Endometrium (tissue), 2 donors: ENCODE results near the gene ZNF500.
"Not testable (repeated sequence)": the region's sequence is repeated elsewhere in the genome, so short reads cannot be mapped to it uniquely, and the experiment has no call there.

Experiments used
- FAIRE-seq: peaks from 2 replicates; lab custom pipeline; 2012; peaks lifted over from hg19 to GRCh38; lab: Jason Lieb, UNC
- donor health status: control.
- donor health status: control.

The ZNF500 gene

DNA sequence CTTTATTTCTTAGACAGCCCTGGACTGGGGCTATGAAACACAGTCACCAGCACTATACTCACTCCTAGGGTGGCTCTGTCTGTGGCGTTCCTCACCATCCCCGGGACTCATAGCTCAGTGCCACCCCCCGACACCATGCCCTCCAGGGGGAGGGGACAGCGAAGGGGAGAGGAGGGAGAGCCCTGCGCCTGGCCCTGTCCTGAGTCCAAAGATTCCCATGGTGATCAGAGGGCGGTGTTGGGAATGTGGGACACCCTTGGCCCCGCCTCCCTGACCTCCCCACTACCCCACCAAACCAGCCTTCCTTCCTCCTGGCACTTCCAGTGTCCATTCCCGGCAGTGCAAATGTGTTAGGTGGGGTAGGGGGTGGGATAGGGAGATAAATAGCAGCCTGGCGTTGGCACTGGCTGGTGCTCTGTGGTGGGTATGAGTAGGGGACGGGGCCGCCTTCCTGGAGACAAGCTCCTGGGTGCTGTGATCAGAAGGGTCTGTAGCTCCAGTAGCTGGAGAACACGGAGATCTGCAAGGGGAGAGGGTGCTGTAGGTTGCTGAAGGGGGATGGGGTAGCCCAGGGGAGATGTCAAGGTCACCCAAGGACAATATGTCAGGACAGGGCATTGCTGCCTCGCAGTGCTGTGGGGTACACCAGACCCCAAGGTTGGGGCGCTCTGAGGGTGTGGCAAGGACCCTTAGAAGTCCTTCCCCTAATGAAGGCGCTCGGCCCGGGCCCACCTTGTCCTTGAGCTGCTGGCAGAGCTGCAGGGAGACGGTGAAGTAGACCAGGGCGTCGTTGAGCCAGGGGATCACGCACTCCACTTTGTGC is 30.2 kb upstream of the ZNF500 start:
- no peak for FAIRE-seq

DNA sequence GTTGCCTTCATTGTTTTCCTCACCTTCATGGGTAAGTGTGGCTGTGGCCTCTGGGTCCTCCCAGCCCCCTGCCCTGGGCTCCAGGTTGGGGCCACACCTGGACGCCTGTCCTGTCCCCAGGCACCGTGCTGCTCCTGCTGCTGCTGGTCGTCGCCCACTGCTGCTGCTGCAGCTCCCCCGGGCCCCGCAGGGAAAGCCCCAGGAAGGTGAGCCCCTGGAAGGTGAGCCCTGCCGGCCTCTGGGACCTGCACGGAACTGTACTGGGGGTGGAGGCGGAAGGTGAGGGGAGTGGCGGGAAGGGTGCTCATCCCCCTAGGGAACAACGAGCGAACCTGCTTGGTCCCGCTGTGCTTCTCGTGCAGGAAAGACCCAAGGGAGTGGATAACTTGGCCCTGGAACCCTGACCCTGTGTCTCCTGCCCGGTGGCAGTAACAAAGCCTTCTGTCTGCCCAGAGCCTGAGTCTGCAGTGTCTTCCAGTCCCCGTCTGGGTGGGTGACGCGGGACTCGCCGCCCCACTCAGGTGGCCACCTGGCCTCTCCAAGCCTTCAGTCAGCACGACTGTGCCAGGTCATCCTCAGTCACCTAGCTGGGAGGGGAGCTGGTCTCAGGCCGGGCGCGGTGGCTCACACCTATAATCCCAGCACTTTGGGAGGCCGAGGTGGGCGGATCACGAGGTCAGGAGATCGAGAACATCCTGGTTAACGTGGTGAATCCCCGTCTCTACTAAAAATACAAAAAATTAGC is 29.0 kb upstream of the ZNF500 start:
- no peak for FAIRE-seq

DNA sequence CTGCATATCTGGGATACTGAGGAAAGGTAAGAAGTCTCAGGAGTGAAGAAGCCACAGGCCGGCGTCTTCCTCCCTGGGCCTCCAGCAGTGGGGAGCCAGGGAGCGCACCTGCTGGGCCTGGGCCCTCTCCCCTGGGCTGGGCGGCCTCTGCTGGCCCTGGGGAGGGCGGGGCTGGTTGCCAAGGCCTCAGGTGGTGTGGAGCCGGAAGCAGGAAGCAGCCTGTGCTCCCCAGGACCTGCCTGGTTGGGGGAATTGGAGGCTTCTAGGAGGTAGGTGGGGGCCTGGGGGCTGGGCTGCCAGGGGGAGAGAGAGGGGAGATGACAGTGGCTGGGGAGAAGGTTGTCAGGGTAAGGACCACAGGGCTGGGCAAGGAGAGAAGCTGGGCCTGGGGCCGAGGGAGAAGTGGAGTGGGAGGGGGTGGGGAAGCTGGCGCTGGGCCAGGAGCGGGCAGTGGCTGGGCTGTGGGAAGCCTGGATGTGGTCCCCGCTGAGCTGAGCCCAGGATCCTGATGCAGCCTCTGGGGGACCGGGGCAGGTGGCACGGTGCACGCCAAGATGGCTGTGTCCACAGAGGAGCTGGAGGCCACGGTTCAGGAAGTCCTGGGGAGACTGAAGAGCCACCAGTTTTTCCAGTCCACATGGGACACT is 28.3 kb upstream of the ZNF500 start, which contains the start of gene SMIM22:
Gene SMIM22 (plus strand): TSS at position 189 of the 647 bp plus-strand sequence. CDS start 366 bp downstream, at position 555.
- no peak for FAIRE-seq

- FAIRE-seq: no peak
These were observed 26.1 kb upstream of the ZNF500 start for GRCh38 chr16:4792951-4793513.

GRCh38 chr16:4790871-4791270 is 23.9 kb upstream of the ZNF500 start:
- no peak for FAIRE-seq

DNA sequence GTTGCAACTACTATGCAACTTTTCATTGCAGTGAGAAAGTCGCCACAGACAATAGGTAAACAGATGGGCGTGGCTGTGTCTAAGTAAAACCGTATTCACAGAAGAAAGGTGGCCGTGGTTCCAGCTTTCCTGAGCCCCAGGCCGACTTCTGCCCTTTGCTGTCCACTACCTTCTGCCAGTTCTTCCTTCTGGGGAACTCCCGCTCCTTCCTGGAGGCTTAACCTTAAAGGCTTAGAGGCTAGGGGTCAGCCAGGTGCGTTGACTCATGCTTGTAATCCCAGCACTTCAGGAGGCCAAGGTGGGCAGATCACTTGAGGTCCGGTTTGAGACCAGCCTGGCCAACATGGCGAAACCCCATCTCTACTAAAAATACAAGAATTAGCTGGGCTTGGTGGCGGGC is 23.3 kb upstream of the ZNF500 start:
- FAIRE-seq: no peak

DNA sequence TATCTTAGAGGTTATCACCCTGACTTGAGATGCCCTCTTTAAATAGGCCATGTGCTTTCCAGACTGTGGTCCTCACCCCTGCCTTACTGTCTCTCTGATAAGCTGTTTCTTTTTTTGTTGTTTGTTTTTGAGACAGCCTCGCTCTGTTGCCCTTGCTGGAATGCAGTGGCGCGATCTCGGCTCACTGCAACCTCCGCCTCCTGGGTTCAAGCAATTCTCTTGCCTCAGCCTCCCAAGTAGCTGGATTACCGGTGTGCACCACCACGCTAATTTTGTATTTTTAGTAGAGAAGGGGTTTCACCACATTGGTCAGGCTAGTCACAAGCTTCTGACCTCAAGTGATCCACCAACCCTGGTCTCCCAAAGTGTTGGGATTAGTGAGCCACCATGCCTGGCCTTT is 21.9 kb upstream of the ZNF500 start:
- FAIRE-seq: no peak

GRCh38 chr16:4788489-4788889 is 21.5 kb upstream of the ZNF500 start:
- no peak for FAIRE-seq

- FAIRE-seq: no peak
These were observed 20.9 kb upstream of the ZNF500 start, which contains the start of gene SEPTIN12 for GRCh38 chr16:4787627-4788482. SEPTIN12 (minus strand) TSS chr16:4788345; CDS start chr16:4787645, 700 bp downstream.

GRCh38 chr16:4787068-4787467 is 20.1 kb upstream of the ZNF500 start:
- no peak for FAIRE-seq

DNA sequence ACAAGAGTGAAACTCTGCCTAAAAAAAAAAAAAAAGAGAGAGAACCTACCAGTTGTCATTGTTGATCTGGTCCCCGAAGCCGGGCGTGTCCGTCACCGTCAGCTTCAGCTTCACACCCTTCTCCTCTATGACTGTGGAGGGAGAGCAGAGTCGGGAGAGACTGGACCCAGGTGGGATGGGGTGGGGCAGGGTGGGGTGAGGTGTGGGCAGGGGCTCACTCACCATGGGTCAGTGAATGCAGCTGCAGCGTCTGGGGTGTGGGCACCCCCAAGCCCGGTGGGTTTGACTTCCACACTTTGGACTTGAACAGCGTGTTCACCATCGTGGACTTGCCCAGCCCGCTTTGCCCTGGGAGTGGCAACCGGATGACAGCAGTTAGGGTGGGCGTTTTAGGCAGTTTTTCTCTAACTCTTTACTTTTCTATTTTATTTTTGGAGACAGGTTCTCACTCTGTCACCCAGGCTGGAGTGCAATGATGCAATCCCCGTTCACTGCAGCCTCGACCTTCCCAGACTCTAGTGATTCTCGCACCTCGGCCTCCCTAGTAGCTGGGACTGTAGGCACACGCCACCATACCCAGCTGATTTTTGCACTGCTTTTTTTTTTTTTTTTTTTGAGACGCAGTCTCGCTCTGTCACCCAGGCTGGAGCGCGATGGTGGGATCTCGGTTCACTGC is 18.9 kb upstream of the ZNF500 start:
- no peak for FAIRE-seq

GRCh38 chr16:4784444-4784987 is 17.6 kb upstream of the ZNF500 start:
- not testable (repeated sequence) for FAIRE-seq

DNA sequence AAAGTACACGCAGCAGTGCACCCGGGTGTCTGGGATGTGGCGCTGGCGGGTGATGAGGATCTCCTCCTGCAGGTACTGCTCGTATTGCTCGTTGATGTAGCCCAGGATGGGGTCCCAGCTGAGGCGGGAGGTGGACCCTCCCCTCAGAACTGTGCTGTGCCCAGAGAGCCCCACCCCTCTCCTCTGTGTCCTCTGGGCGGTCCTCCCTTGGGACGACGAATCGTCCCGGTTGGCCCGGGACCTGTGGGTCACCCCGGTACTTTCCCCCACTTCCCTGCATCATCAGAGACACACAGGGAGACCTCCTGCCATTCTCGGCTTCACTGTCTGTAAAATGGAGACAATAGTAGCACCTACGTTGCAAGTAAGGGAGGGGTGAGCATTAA is 17.0 kb upstream of the ZNF500 start:
- no peak for FAIRE-seq

GRCh38 chr16:4783251-4783950 is 16.4 kb upstream of the ZNF500 start:
- FAIRE-seq: no peak

- FAIRE-seq: no peak
These were observed 13.3 kb upstream of the ZNF500 start for GRCh38 chr16:4780235-4780634.

DNA sequence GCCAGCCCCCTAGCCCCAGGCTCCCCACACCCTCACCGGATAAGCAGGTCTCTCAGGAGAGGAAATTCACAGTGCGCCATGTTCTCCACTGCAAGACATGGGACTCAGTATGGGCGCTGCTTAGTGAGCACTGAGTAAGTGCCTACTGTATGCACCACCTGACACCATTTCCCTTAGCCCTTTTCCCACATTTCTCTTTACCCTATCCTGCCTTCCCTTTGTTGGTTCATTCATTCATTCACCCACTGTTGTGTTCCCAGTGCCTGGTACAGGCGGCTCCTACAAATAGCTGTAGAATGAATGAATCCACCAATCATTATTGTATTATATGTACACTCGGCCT is 11.1 kb upstream of the ZNF500 start:
- no peak for FAIRE-seq

- no peak for FAIRE-seq
These were observed 10.5 kb upstream of the ZNF500 start for GRCh38 chr16:4777339-4778049.

GRCh38 chr16:4776141-4776705 is 9.3 kb upstream of the ZNF500 start:
- FAIRE-seq: no peak

- no peak for FAIRE-seq
These were observed 8.0 kb upstream of the ZNF500 start for GRCh38 chr16:4775005-4775404.
